Measurements from ENCODE around the gene HSP90AA1. TPM values are rescaled to one million over a fixed set of nuclear protein-coding genes. Genes with fewer than 3 reads are reported as not detected.

The HSP90AA1 gene
- total RNA-seq, 1 experiment from 2014 or later: 1,111 TPM

- H3K9me3 Mint-ChIP-seq (ENCODE audit: low read depth, unreplicated experiment): no peaks in the 10 kb centered on the region
- H3K27ac Mint-ChIP-seq (ENCODE audit: unreplicated experiment): no peak overlapping the region
- DNase-seq: no peak
- no peak for TF ChIP-seq CTCF (IDR thresholded peaks at IDR 0.05; ENCODE audit: unreplicated experiment)
- H3K4me1 Mint-ChIP-seq (ENCODE audit: low read depth, unreplicated experiment): peaks cover 11% of the 10 kb centered on the region
- H3K36me3 Mint-ChIP-seq (ENCODE audit: insufficient read depth, unreplicated experiment): peaks cover 74% of the 10 kb centered on the region
- no TSS peak for BruUV-seq (replicated peaks)
- H3K27me3 Mint-ChIP-seq (ENCODE audit: unreplicated experiment): no peaks in the 10 kb centered on the region
- intact Hi-C loops (cut with micrococcal nuclease; ENCODE audit: unreplicated experiment): no loop called here
- no peak overlapping the region for H3K4me3 Mint-ChIP-seq (ENCODE audit: low read depth, unreplicated experiment)
- CTCF ChIA-PET: no interaction called here
Observed at GRCh38 chr14:102037686-102038085, 49.2 kb downstream of the HSP90AA1 start.

DNA sequence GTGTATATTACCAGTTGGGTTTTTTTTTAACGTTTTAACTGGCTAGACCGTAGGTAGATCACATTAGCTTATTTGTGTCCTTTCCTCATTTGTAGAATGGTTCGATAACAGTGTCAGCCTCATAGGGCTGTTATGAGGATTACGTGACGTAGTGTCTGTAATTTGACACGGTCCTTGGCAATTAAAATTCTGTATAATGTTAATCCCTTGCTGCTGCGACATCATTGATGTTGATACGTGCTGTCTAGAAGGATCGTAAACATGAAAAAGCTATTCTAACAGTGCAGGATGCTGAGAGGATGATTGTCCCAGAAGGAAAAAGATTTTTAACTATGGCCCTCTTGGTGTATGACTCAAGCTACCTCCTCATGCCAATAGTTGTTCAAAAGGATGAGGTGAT, 50.9 kb downstream of the HSP90AA1 start:
- Mint-ChIP-seq H3K36me3 (ENCODE audit: insufficient read depth, unreplicated experiment) (peaks cover 66% of the 10 kb centered on the region), H3K27me3 (ENCODE audit: unreplicated experiment) (no peaks in the 10 kb centered on the region), H3K4me3 (ENCODE audit: low read depth, unreplicated experiment) (no peak overlapping the region), H3K9me3 (ENCODE audit: low read depth, unreplicated experiment) (no peaks in the 10 kb centered on the region), H3K27ac (ENCODE audit: unreplicated experiment) (no peak overlapping the region), H3K4me1 (ENCODE audit: low read depth, unreplicated experiment) (peaks cover 11% of the 10 kb centered on the region)
- BruUV-seq (replicated peaks): no TSS peak
- TF ChIP-seq CTCF (IDR thresholded peaks at IDR 0.05; ENCODE audit: unreplicated experiment): no peak
- CTCF ChIA-PET: no interaction called here
- no peak for DNase-seq
- intact Hi-C loops (cut with micrococcal nuclease; ENCODE audit: unreplicated experiment): no loop called here

GRCh38 chr14:102034301-102034700, 52.5 kb downstream of the HSP90AA1 start:
- BruUV-seq (replicated peaks): no TSS peak
- Mint-ChIP-seq H3K4me1 (ENCODE audit: low read depth, unreplicated experiment) (peaks cover 11% of the 10 kb centered on the region), H3K9me3 (ENCODE audit: low read depth, unreplicated experiment) (no peaks in the 10 kb centered on the region), H3K36me3 (ENCODE audit: insufficient read depth, unreplicated experiment) (peaks cover 55% of the 10 kb centered on the region), H3K4me3 (ENCODE audit: low read depth, unreplicated experiment) (no peak overlapping the region), H3K27ac (ENCODE audit: unreplicated experiment) (peak overlapping the region; percentile 83), H3K27me3 (ENCODE audit: unreplicated experiment) (no peaks in the 10 kb centered on the region)
- TF ChIP-seq CTCF (IDR thresholded peaks at IDR 0.05; ENCODE audit: unreplicated experiment): no peak
- intact Hi-C loops (cut with micrococcal nuclease; ENCODE audit: unreplicated experiment): no loop called here
- CTCF ChIA-PET: interaction anchor here (0.8 kb wide), 1 partner anchor 33 kb away, joined by 9 read pairs; no protein-coding TSS in a partner anchor
- peak; percentile 8 for DNase-seq

GRCh38 chr14:102033241-102033640, 53.6 kb downstream of the HSP90AA1 start:
- BruUV-seq (replicated peaks): TSS peak; percentile 32
- H3K4me1 Mint-ChIP-seq (ENCODE audit: low read depth, unreplicated experiment): peaks cover 19% of the 10 kb centered on the region
- H3K27ac Mint-ChIP-seq (ENCODE audit: unreplicated experiment): no peak overlapping the region
- DNase-seq: no peak
- no peaks in the 10 kb centered on the region for H3K27me3 Mint-ChIP-seq (ENCODE audit: unreplicated experiment)
- no peak overlapping the region for H3K4me3 Mint-ChIP-seq (ENCODE audit: low read depth, unreplicated experiment)
- CTCF ChIA-PET: interaction anchor here (0.5 kb wide), 1 partner anchor 103 kb away, joined by 3 read pairs; no protein-coding TSS in a partner anchor
- TF ChIP-seq CTCF (IDR thresholded peaks at IDR 0.05; ENCODE audit: unreplicated experiment): no peak
- intact Hi-C loops (cut with micrococcal nuclease; ENCODE audit: unreplicated experiment): no loop called here
- peaks cover 57% of the 10 kb centered on the region for H3K36me3 Mint-ChIP-seq (ENCODE audit: insufficient read depth, unreplicated experiment)
- H3K9me3 Mint-ChIP-seq (ENCODE audit: low read depth, unreplicated experiment): no peaks in the 10 kb centered on the region

Other genes with a start within 250 kb of the HSP90AA1 start
- gene DYNC1H1, start 122.5 kb downstream of the HSP90AA1 start, total RNA-seq (2022): 510 and 529 TPM in 2 replicates
- gene WDR20, start 52.9 kb upstream of the HSP90AA1 start, total RNA-seq (2022): 33.0 and 37.6 TPM in 2 replicates
- 89.7 and 107 TPM in 2 replicates for gene MOK, start 218.1 kb upstream of the HSP90AA1 start, total RNA-seq (2022)
- 18.3 and 21.7 TPM in 2 replicates for gene ZNF839, start 232.7 kb upstream of the HSP90AA1 start, total RNA-seq (2022)